Measurements from ENCODE around the gene GCC2. TPM values are rescaled to one million over a fixed set of nuclear protein-coding genes. Genes with fewer than 3 reads are reported as not detected.

The GCC2 gene
- total RNA-seq = 11.4 and 25.8 TPM in 2 replicates

GRCh38 chr2:108448678-108449409, at the start of gene GCC2:
TSS of gene GCC2 (plus strand) at chr2:108449206. CDS start at chr2:108449275, 69 bp downstream.
- peak; percentile 42 for DNase-seq (ENCODE audit: low read depth)
- no peak for TF ChIP-seq CTCF (conservative IDR thresholded peaks at IDR 0.05; ENCODE audit: low read depth, low read length)

GRCh38 chr2:108399479-108399878, 49.5 kb upstream of the GCC2 start:
- no peak for TF ChIP-seq CTCF (conservative IDR thresholded peaks at IDR 0.05; ENCODE audit: low read depth, low read length)
- no peak for DNase-seq (ENCODE audit: low read depth)
- no peak overlapping the region for H3K4me3 ChIP-seq (ENCODE audit: low read depth, low read length)

More at GRCh38 chr2:108448678-108449409, at the start of gene GCC2:
- H3K4me3 ChIP-seq (ENCODE audit: low read depth, low read length) = peak within 1 kb of the TSS; percentile 93

GRCh38 chr2:108401800-108402199, 47.2 kb upstream of the GCC2 start:
- no peak for TF ChIP-seq CTCF (conservative IDR thresholded peaks at IDR 0.05; ENCODE audit: low read depth, low read length)

GRCh38 chr2:108403494-108403893, 45.5 kb upstream of the GCC2 start:
- H3K4me3 ChIP-seq (ENCODE audit: low read depth, low read length) = no peak overlapping the region
- no peak for TF ChIP-seq CTCF (conservative IDR thresholded peaks at IDR 0.05; ENCODE audit: low read depth, low read length)
- DNase-seq (ENCODE audit: low read depth) = peak; percentile 55

More at GRCh38 chr2:108401800-108402199, 47.2 kb upstream of the GCC2 start:
- DNase-seq (ENCODE audit: low read depth) = no peak
- no peak overlapping the region for H3K4me3 ChIP-seq (ENCODE audit: low read depth, low read length)

GRCh38 chr2:108404784-108405397, 44.1 kb upstream of the GCC2 start:
- DNase-seq (ENCODE audit: low read depth) = no peak
- H3K4me3 ChIP-seq (ENCODE audit: low read depth, low read length) = no peak overlapping the region
- TF ChIP-seq CTCF (conservative IDR thresholded peaks at IDR 0.05; ENCODE audit: low read depth, low read length) = no peak

- DNase-seq (ENCODE audit: low read depth) = no peak
- no peak overlapping the region for H3K4me3 ChIP-seq (ENCODE audit: low read depth, low read length)
- TF ChIP-seq CTCF (conservative IDR thresholded peaks at IDR 0.05; ENCODE audit: low read depth, low read length) = no peak
Observed at GRCh38 chr2:108407864-108408729, 40.9 kb upstream of the GCC2 start.

Measured in epithelial cell of proximal tubule (primary cell).